Subcutaneous abdominal adipose tissue (tissue), 5 donors: Measurements from ENCODE around the gene NPM1.
"Not testable (repeated sequence)": the region's sequence is repeated elsewhere in the genome, so short reads cannot be mapped to it uniquely, and the experiment has no call there.

Experiments used
- H3K27ac ChIP-seq: one replicate; pipeline ENCODE4 v1.7.0; 2013; ENCODE audit warnings: low read depth, mild to moderate bottlenecking, inconsistent platforms, low read length, moderate library complexity
- H3K27me3 ChIP-seq, 5 donors: one replicate each; pipeline ENCODE4 v1.7.0; 2013; ENCODE audit warnings: low read length in 5 of 5, inconsistent platforms in 1 of 5; ENCODE audit not compliant: control insufficient read depth in 5 of 5, insufficient read depth in 4 of 5
- H3K36me3 ChIP-seq, 5 donors: one replicate each; pipeline ENCODE4 v1.7.0; 2013; ENCODE audit warnings: low read length in 5 of 5; ENCODE audit not compliant: control insufficient read depth in 5 of 5, insufficient read depth in 5 of 5
- H3K4me1 ChIP-seq, 5 donors: one replicate each; pipeline ENCODE4 v1.7.0; 2013; ENCODE audit warnings: low read length in 5 of 5, mild to moderate bottlenecking in 3 of 5, moderate library complexity in 1 of 5; ENCODE audit not compliant: control insufficient read depth in 5 of 5, insufficient read depth in 5 of 5
- H3K4me3 ChIP-seq, 5 donors: one replicate each; pipeline ENCODE4 v1.7.0; 2013; ENCODE audit warnings: low read length in 5 of 5, low read depth in 1 of 5
- H3K9ac ChIP-seq, 5 donors: one replicate each; pipeline ENCODE4 v1.7.0; 2013; ENCODE audit warnings: low read length in 5 of 5, mild to moderate bottlenecking in 4 of 5, moderate library complexity in 3 of 5
- H3K9me3 ChIP-seq, 5 donors: one replicate each; pipeline ENCODE4 v1.7.0; 2013; ENCODE audit warnings: low read length in 5 of 5; ENCODE audit not compliant: control insufficient read depth in 5 of 5
- donor health status: healthy.
- donor health status: healthy.
- donor health status: healthy.
- donor health status: healthy.
- donor health status: healthy.

NPM1 gene

GRCh38 chr5:171409164-171410136 lies 21.8 kb downstream of the NPM1 start:
- Histone ChIP-seq H3K9ac (no peak overlapping the region), H3K36me3 (peaks cover 52 to 81% (median 59%) of the 10 kb centered on the region in 5 donors), H3K4me1 (peaks cover 0 to 16% (median 2%) of the 10 kb centered on the region in 5 donors), H3K4me3 (no peak overlapping the region), H3K27ac (no peak overlapping the region), H3K27me3 (no peaks in the 10 kb centered on the region), H3K9me3 (no peaks in the 10 kb centered on the region)

GRCh38 chr5:171410181-171410580 lies 22.5 kb downstream of the NPM1 start:
- Histone ChIP-seq H3K36me3 (peaks cover 52 to 74% (median 57%) of the 10 kb centered on the region in 5 donors), H3K9ac (no peak overlapping the region), H3K27me3 (no peaks in the 10 kb centered on the region), H3K4me1 (peaks cover 0 to 16% (median 2%) of the 10 kb centered on the region in 5 donors), H3K9me3 (no peaks in the 10 kb centered on the region), H3K27ac (no peak overlapping the region), H3K4me3 (no peak overlapping the region)

GRCh38 chr5:171412186-171412585 lies 24.5 kb downstream of the NPM1 start:
- Histone ChIP-seq H3K9me3 (no peaks in the 10 kb centered on the region), H3K4me3 (no peak overlapping the region), H3K4me1 (peaks cover 0 to 4% (median 0%) of the 10 kb centered on the region in 5 donors), H3K36me3 (peaks cover 38 to 56% (median 45%) of the 10 kb centered on the region in 5 donors), H3K27me3 (no peaks in the 10 kb centered on the region), H3K9ac (no peak overlapping the region), H3K27ac (no peak overlapping the region)

- no peak overlapping the region for H3K4me3 ChIP-seq
- H3K36me3 ChIP-seq, result peaks cover 28 to 44% (median 36%) of the 10 kb centered on the region in 5 donors
- no peak overlapping the region for H3K9ac ChIP-seq
- no peak overlapping the region for H3K27ac ChIP-seq
- H3K9me3 ChIP-seq, result no peaks in the 10 kb centered on the region
- peaks cover 0 to 5% (median under 1%) of the 10 kb centered on the region in 5 donors for H3K4me1 ChIP-seq
- no peaks in the 10 kb centered on the region for H3K27me3 ChIP-seq
Observed at GRCh38 chr5:171413153-171413910, 25.7 kb downstream of the NPM1 start.

- H3K9ac ChIP-seq, H3K27me3 ChIP-seq, H3K9me3 ChIP-seq, H3K4me3 ChIP-seq, H3K27ac ChIP-seq: not testable (repeated sequence)
- Histone ChIP-seq H3K36me3 (peaks cover 24 to 38% (median 29%) of the 10 kb centered on the region in 5 donors), H3K4me1 (peaks cover 0 to 11% (median 7%) of the 10 kb centered on the region in 5 donors)
Observed at GRCh38 chr5:171413993-171414392, 26.3 kb downstream of the NPM1 start.

- H3K9me3 ChIP-seq, result no peaks in the 10 kb centered on the region
- H3K27ac ChIP-seq, result no peak overlapping the region
- peaks cover 0 to 17% (median 13%) of the 10 kb centered on the region in 5 donors for H3K4me1 ChIP-seq
Observed at GRCh38 chr5:171415115-171415730, 27.6 kb downstream of the NPM1 start.

GRCh38 chr5:171416160-171417049 lies 28.8 kb downstream of the NPM1 start:
- Histone ChIP-seq H3K9ac (no peak overlapping the region), H3K27me3 (peaks cover 0 to 3% (median 0%) of the 10 kb centered on the region in 5 donors), H3K9me3 (no peaks in the 10 kb centered on the region), H3K27ac (no peak overlapping the region), H3K36me3 (peaks cover 13 to 20% (median 18%) of the 10 kb centered on the region in 5 donors), H3K4me3 (no peak overlapping the region), H3K4me1 (peaks cover 2 to 29% (median 25%) of the 10 kb centered on the region in 5 donors)

More at GRCh38 chr5:171415115-171415730, 27.6 kb downstream of the NPM1 start:
- Histone ChIP-seq H3K4me3 (no peak overlapping the region), H3K27me3 (no peaks in the 10 kb centered on the region), H3K9ac (no peak overlapping the region), H3K36me3 (peaks cover 20 to 27% (median 24%) of the 10 kb centered on the region in 5 donors)

- H3K9ac ChIP-seq, result no peak overlapping the region
- H3K9me3 ChIP-seq, result no peaks in the 10 kb centered on the region
- H3K27me3 ChIP-seq, result peaks cover 0 to 4% (median 0%) of the 10 kb centered on the region in 5 donors
- peak overlapping the region; percentile 29 to 64 (median 54) for H3K4me3 ChIP-seq
- peaks cover 2 to 30% (median 27%) of the 10 kb centered on the region in 5 donors for H3K4me1 ChIP-seq
- H3K36me3 ChIP-seq, result peaks cover 1 to 5% (median 2%) of the 10 kb centered on the region in 5 donors
- no peak overlapping the region for H3K27ac ChIP-seq
Observed at GRCh38 chr5:171418316-171418981, 30.8 kb downstream of the NPM1 start.
